Stimulated activated CD8-positive, alpha-beta memory T cell treated with anti-CD3 and anti-CD28 coated beads, Interleukin-7, amount 100 ng/mL, for 4 hours (primary cell): ENCODE measurements around the gene LYRM2.

Experiments used
- DNase-seq, 2 donors: peaks; one replicate each; pipeline ENCODE4 v3.0.0-alpha.2; 2020; ENCODE audit warnings: low read depth in 2 of 2

The LYRM2 gene

GRCh38 chr6:89555806-89556205 lies 82.7 kb downstream of the LYRM2 start:
- no peak for DNase-seq

GRCh38 chr6:89555031-89555430 lies 83.5 kb downstream of the LYRM2 start:
- DNase-seq = no peak

GRCh38 chr6:89554106-89554505 lies 84.4 kb downstream of the LYRM2 start:
- DNase-seq = no peak

- no peak for DNase-seq
Observed at GRCh38 chr6:89553431-89553830, 85.1 kb downstream of the LYRM2 start.

GRCh38 chr6:89547281-89547680 lies 91.3 kb downstream of the LYRM2 start:
- DNase-seq = no peak

- DNase-seq = no peak
Observed at GRCh38 chr6:89542866-89543265, 95.7 kb downstream of the LYRM2 start.

GRCh38 chr6:89542081-89542857 lies 96.3 kb downstream of the LYRM2 start:
- no peak for DNase-seq

GRCh38 chr6:89539779-89540178 lies 98.8 kb downstream of the LYRM2 start:
- DNase-seq = no peak

GRCh38 chr6:89536231-89536630 lies 102.3 kb downstream of the LYRM2 start:
- no peak for DNase-seq

GRCh38 chr6:89530982-89531381 lies 107.6 kb downstream of the LYRM2 start:
- DNase-seq = no peak

GRCh38 chr6:89528866-89529265 lies 109.7 kb downstream of the LYRM2 start:
- DNase-seq = no peak

- DNase-seq = no peak
Observed at GRCh38 chr6:89527634-89528033, 110.9 kb downstream of the LYRM2 start.

- DNase-seq = no peak
Observed at GRCh38 chr6:89526563-89526869, 112.0 kb downstream of the LYRM2 start.

- no peak for DNase-seq
Observed at GRCh38 chr6:89525786-89526562, 112.6 kb downstream of the LYRM2 start.

GRCh38 chr6:89522778-89523177 lies 115.8 kb downstream of the LYRM2 start:
- DNase-seq = no peak

GRCh38 chr6:89520736-89521135 lies 117.8 kb downstream of the LYRM2 start:
- no peak for DNase-seq

- no peak for DNase-seq
Observed at GRCh38 chr6:89518352-89519055, 120.0 kb downstream of the LYRM2 start.
